ENCODE data around the gene USP50.
"Not testable (repeated sequence)": the region's sequence is repeated elsewhere in the genome, so short reads cannot be mapped to it uniquely, and the experiment has no call there.

USP50 gene

DNA sequence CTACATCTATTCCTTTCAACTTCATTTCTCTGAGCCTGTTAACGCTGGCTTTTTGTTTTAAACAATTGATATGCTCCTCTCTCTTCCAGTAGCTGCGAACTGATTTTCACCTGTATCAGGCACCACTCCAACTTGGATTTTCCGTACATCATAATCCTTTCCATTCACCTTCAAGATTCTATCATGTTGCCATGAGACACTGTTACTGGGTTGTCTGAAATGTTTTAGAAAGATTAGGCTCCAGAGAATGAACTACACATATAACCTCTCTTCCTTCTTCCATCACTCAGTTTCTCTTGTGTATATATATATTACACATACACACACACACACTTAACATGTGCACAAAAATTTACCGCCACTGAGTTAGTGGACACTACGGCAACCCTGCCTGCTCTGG, at the start of gene USP50:
Gene USP50 (minus strand): TSS at position 101 of the 400 bp plus-strand sequence. CDS start 141 bp downstream, outside the sequence.
- DNase-seq, result no peak

DNA sequence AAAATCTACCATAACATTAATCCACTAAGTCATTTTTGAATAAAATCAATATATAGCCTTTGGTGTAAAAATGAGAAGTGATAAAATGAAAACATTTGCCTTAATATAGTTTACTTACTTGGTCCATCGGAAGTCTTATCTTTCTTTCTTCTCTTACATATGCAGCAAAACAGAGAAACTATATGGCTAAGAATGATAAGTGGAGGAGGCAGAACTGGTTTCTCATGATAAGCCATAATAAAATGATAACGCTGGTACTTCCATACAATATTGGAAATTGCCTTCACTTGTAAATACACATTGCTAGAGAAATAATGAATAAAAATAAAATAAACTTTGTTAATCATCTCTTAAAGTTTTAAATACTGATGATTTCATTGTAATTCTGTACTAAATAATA, 47.8 kb upstream of the USP50 start:
- no peak for DNase-seq

DNA sequence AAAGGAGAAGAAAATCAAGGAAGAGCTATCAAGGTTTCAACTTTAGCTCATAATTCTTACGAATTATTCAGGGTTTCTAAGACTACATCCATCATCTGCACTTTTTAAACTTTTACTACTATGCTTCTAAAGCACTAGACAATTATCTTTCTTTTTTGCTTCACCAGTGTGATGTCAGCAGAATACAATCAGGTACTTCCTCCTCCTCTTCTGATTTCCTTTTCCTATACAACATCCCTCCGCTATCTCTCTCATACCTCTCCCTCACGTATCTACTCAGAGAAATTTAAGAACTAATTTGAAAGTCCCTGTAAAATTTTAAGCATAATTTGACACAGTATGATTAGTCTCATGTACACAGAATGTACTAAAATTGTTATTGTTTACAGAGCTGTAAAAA, 47.3 kb upstream of the USP50 start:
- DNase-seq, result no peak

DNA sequence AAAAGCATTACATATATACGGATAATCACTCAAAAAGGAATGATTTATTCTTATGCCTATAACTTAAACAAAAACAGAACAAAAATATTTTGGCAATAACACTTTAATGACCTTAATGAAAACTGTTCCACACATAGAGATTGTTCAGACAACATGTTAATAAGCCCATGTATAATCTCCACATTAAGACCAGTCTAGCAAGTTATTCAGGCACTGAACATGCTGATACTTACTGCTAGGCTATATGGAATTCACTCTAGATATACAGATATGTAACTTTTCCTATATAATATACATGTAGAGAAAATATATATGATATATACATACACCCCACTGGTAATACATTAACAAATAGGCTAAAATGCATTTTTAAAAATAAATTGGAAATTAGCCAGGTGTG, 43.8 kb upstream of the USP50 start:
- DNase-seq, result no peak

GRCh38 chr15:50577492-50577891, 31.0 kb upstream of the USP50 start:
- no peak for DNase-seq

- no peak for DNase-seq
Observed at GRCh38 chr15:50576166-50576565, 29.7 kb upstream of the USP50 start.

GRCh38 chr15:50573842-50574241, 27.4 kb upstream of the USP50 start:
- not testable (repeated sequence) for DNase-seq

- no peak for DNase-seq
Observed at GRCh38 chr15:50563756-50564155, 17.3 kb upstream of the USP50 start.

GRCh38 chr15:50562735-50563640, 16.5 kb upstream of the USP50 start:
- no peak for DNase-seq

DNA sequence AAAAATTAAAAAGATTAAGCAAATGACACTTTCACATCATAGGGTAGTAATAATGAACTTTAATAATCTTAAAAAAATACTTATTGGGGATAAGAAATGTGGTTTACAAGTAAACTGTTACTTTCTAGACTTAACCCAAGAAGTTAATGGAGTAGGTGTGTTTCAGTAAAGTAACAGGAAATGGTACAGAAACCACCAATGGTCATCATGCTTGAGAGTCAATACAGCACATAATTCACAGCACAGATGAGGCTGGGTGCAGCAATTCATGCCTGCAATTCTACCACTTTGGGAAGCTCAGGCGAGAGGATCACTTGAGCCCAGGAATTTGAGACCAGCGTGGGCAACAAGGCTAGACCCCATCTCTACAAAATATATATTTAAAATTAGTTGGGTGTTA, 11.5 kb upstream of the USP50 start:
- DNase-seq, result no peak

- no peak for DNase-seq
Observed at GRCh38 chr15:50556642-50557371, 10.3 kb upstream of the USP50 start.

DNA sequence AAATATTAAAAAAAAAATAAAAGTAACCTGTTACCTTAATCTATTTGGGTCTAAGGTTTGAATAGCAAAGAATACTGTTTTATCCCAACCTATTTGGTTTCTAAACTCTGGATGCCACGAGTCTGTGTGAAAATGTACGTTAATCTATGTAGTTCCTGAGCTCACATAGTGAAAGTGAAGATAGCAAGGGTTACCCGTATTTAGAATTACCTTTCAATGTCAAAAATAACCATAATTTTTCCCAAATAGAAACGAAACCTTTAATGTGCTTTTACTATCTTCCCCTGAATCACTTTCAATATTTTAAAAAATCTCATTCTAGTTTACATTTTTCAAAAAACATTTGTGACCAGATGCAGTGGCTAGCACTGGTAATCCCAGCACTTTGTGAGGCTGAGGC, 5.8 kb upstream of the USP50 start:
- DNase-seq, result no peak

GRCh38 chr15:50549326-50549725, 2.9 kb upstream of the USP50 start:
- no peak for DNase-seq

DNA sequence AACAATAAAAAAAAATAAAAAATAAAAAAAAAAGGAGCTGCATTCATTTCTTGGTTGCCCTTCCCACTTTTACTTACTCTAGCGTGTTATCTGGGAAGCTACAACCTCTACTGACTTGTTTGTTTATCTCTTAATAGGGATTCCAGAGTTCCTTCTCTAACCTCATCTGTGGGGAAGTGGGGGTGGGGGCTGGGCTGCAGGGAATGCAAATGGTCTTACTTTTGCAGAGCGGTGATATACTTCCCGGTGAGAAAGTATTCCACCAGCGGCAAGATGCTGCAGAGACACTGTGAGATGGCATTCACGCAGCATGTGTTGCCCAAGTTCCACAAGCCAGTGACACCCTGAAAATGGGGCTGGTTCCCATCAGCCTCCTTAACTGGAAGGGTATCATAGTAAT, 2.1 kb downstream of the USP50 start:
- DNase-seq, result no peak

- DNase-seq, result no peak
Observed at GRCh38 chr15:50543556-50543955, 2.9 kb downstream of the USP50 start.

DNA sequence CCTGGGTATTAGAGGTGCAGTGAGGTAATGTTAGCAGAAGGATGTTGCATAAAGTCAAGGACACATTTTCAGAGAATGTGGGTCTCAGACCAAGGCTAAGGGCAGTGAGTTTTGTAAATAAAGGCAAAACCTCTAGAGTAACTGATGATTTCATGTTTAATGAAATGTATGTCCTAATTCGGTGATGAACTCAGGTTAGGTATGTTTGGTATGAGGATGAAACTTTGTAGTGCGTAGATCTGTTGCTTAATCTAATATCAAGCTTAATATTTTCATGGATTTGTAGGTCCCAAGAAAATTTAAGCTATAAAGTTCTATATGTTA, 3.6 kb downstream of the USP50 start:
- DNase-seq, result no peak

DNA sequence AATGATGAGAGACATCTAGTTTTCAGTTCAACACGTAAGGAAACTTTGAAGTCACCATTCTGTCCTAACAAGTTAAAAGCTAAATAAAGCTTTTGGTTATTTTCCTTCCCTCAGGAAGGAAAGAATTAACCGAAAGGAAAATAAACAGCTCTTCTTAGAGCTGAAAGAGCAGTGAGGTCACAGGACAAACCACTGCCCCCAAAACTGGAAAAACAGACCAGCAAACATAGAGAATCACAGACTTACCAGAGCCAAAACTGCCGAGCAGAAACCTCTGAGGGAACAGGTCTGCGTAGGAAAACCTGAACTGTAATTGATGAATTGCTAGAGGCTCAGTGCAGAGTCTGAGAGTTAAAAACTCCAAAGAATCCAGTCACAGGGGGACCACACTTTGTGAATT, 14.7 kb downstream of the USP50 start:
- no peak for DNase-seq

DNA sequence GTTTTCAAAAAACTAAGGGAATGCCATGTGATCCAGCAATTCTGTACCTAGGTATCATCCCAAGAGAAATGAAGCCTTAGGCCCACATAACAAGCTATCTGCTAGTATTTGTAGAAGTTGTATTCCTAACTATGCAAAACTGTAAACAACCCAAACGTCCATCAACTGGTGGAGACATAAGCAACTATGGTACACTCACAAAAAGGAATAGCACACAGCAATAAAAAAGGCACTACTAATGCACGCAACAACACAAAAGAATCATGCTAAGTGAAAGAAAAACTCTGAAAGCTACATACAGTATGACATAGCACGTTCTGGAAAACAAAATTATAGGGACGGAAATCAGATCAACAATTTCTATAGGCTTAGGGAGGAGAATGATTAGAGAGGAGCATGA, 15.3 kb downstream of the USP50 start:
- DNase-seq, result no peak

- no peak for DNase-seq
Observed at GRCh38 chr15:50523851-50524251, 22.6 kb downstream of the USP50 start.

DNA sequence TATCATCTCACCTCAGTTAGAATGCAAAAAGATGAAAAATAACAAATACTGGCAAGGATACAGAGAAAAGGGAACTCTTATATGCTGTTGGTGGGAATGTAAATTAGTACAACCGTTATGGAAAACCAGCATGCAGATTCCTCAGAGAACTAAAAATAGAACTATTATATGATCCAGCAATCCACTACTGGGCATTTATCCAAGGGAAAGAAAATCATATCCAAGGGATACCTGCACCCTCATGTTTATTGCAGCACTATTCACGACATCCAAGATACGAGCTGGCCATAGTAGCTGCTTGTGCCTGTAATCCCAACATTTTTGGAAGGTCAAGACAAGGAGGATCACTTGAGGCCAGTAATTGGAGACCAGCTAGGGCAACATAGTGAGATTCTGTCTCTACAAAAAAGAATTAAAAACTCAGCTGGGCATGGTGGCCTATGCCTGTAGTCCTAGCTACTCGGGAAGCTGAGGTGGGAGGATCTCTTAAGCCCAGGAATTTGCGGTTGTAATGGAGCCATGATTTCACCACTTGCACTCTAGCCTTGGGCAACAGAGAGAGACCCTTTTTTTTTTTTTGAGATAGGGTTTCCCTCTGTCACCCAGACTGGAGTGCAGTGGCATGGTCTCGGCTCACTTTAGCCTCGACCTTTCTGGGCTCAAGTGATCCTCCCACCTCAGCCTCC, 26.6 kb downstream of the USP50 start:
- no peak for DNase-seq

- no peak for DNase-seq
Observed at GRCh38 chr15:50513001-50513400, 33.5 kb downstream of the USP50 start.

- no peak for DNase-seq
Observed at GRCh38 chr15:50506121-50506520, 40.3 kb downstream of the USP50 start.

GRCh38 chr15:50505656-50506055, 40.8 kb downstream of the USP50 start:
- not testable (repeated sequence) for DNase-seq

DNA sequence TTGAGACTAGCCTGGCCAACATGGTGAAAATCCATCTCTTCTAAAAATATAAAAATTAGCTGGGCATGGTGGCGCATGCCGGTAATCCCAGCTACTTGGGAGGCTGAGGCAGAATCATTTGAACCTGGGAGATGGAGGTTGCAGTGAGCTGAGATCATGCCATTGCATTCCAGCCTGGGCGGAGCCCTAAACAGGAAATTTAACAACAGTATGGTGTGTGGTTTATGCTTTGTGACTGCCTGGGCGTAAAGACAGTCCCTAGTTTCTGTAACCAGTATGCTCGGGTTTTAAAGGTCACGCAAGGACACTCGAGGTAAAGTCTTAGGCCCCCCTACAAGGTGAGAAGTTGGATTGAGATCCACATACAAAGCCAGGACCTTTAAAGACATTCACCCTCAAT, 43.3 kb downstream of the USP50 start:
- no peak for DNase-seq

All from NCI-H446 (cell line).